ENCODE results near the gene USH1C.

GRCh38 chr11:17522655-17523054, 21.6 kb downstream of the USH1C start:
- TF ChIP-seq ZKSCAN1 (IDR thresholded peaks at IDR 0.05; ENCODE audit: low read length) (no peak), FOXP1 (IDR thresholded peaks at IDR 0.05) (no peak), FOXP1 (CRISPR knock-in tag; IDR thresholded peaks at IDR 0.05) (no peak), PHF8 (CRISPR knock-in tag; IDR thresholded peaks at IDR 0.05) (no peak), CTCF (CRISPR knock-in tag; IDR thresholded peaks at IDR 0.05) (no peak), CAMTA2 (CRISPR knock-in tag; IDR thresholded peaks at IDR 0.05; ENCODE audit: borderline replicate concordance) (no peak), TAF1 (CRISPR knock-in tag; IDR thresholded peaks at IDR 0.05) (no peak)
